H1 (cell line): ENCODE data around the gene INAVA.

Experiments
- ASH2L ChIP-seq: fragments of 200-600, 300-600 bp; sonication (generic); IDR thresholded peaks from one replicate; pipeline ENCODE4 v1.7.1; 2017; ENCODE audit warnings: low read length
- BACH1 ChIP-seq: IDR thresholded peaks from 2 replicates; pipeline ENCODE4 v1.6.1; 2012; ENCODE audit warnings: low read length, improper control_type of control experiment
- CEBPB ChIP-seq: IDR thresholded peaks from 2 replicates; pipeline ENCODE4 v1.6.1; 2012; ENCODE audit warnings: low read depth, low read length
- EP300 ChIP-seq, 2 experiments: IDR thresholded peaks; 1 replicate in 1 of 2; 2 replicates in 1 of 2; pipeline ENCODE4 v1.6.1; 2011 to 2012; ENCODE audit warnings: low read depth in 2 of 2, low read length in 2 of 2, mild to moderate bottlenecking in 2 of 2, borderline replicate concordance in 1 of 2, inconsistent platforms in 1 of 2, moderate library complexity in 1 of 2
- GABPA ChIP-seq: IDR thresholded peaks from 2 replicates; pipeline ENCODE4 v1.6.1; 2011; ENCODE audit warnings: mild to moderate bottlenecking, low read length, moderate library complexity, borderline replicate concordance; ENCODE audit not compliant: insufficient read depth
- GTF2F1 ChIP-seq: IDR thresholded peaks from 2 replicates; pipeline ENCODE4 v1.6.1; 2012; ENCODE audit warnings: low read depth, low read length, improper control_type of control experiment, borderline replicate concordance
- JUN ChIP-seq: IDR thresholded peaks from 2 replicates; pipeline ENCODE4 v1.6.1; 2011; ENCODE audit warnings: low read depth, mild to moderate bottlenecking, improper control_type of control experiment, low read length
- MAFK ChIP-seq: IDR thresholded peaks from 2 replicates; pipeline ENCODE4 v1.6.1; 2012; ENCODE audit warnings: low read depth, mild to moderate bottlenecking, improper control_type of control experiment, low read length
- POLR2AphosphoS5 ChIP-seq: IDR thresholded peaks from 2 replicates; pipeline ENCODE4 v1.6.1; 2011; ENCODE audit warnings: low read depth, low read length
- RAD21 ChIP-seq, 2 experiments: IDR thresholded peaks in 1 of 2; conservative IDR thresholded peaks in 1 of 2; 2 replicates each; pipeline ENCODE4 v1.6.1; 2011; ENCODE audit warnings: low read depth in 2 of 2, low read length in 2 of 2, improper control_type of control experiment in 1 of 2, inconsistent platforms in 1 of 2, mild to moderate bottlenecking in 1 of 2, moderate library complexity in 1 of 2
- SIN3A ChIP-seq, 2 experiments: IDR thresholded peaks in 1 of 2; conservative IDR thresholded peaks in 1 of 2; 2 replicates each; pipeline ENCODE4 v1.6.1; 2011 to 2012; ENCODE audit warnings: low read length in 2 of 2, improper control_type of control experiment in 1 of 2, low read depth in 1 of 2, mild to moderate bottlenecking in 1 of 2
- TEAD4 ChIP-seq: IDR thresholded peaks from 2 replicates; pipeline ENCODE4 v1.6.1; 2012; ENCODE audit warnings: low read depth, low read length, inconsistent platforms, mixed read lengths
- TF ChIP-seq, protein P1 (sequence below), 3 experiments: IDR thresholded peaks; 1 replicate in 2 of 3; 2 replicates in 1 of 3; pipeline versions ENCODE4 v1.5.1 to v1.6.1; 2011; ENCODE audit warnings: low read length in 3 of 3, mild to moderate bottlenecking in 3 of 3, inconsistent platforms in 2 of 3, low read depth in 1 of 3, moderate library complexity in 1 of 3; ENCODE audit not compliant: insufficient read depth in 1 of 3; ENCODE audit errors: control extremely low read depth in 1 of 3

DNA sequence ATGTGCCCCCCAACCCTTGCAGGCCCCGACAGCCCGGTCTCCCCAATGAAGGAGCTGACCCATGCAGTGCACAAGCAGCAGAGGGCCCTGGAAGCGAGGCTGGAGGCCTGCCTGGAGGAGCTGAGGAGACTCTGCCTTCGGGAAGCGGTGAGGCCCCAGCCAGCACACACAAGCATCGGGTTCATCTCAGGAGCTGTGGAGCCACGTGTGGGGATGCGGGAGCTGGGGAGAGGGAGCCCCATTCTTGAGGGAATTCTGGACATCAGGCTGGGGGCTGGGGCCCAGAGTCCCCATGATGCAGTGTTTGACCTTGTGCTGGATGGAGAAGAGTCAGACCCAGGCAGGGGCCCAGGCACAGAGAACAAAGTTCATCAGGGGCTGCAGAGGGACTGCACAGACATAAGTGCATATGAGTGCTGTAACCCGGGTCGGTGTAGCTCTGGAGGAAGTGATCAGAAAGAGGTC, 4.8 kb downstream of the INAVA start:
- TF ChIP-seq EP300 (IDR thresholded peaks at IDR 0.05; ENCODE audit: borderline replicate concordance in 1 of 2, low read depth in 2 of 2, low read length in 2 of 2) (no peak), TEAD4 (no peak), CEBPB (no peak), SIN3A (conservative IDR thresholded peaks at IDR 0.05 in 1 of 2, IDR thresholded peaks at IDR 0.05 in 1 of 2; ENCODE audit: low read depth in 1 of 2, low read length in 2 of 2) (no peak), POLR2AphosphoS5 (no peak), GABPA (no peak), JUN (no peak), RAD21 (IDR thresholded peaks at IDR 0.05 in 1 of 2, conservative IDR thresholded peaks at IDR 0.05 in 1 of 2; ENCODE audit: low read depth in 2 of 2, low read length in 2 of 2) (no peak), BACH1 (no peak), ASH2L (no peak), GTF2F1 (no peak), MAFK (no peak)
- TF ChIP-seq, protein P1, sequence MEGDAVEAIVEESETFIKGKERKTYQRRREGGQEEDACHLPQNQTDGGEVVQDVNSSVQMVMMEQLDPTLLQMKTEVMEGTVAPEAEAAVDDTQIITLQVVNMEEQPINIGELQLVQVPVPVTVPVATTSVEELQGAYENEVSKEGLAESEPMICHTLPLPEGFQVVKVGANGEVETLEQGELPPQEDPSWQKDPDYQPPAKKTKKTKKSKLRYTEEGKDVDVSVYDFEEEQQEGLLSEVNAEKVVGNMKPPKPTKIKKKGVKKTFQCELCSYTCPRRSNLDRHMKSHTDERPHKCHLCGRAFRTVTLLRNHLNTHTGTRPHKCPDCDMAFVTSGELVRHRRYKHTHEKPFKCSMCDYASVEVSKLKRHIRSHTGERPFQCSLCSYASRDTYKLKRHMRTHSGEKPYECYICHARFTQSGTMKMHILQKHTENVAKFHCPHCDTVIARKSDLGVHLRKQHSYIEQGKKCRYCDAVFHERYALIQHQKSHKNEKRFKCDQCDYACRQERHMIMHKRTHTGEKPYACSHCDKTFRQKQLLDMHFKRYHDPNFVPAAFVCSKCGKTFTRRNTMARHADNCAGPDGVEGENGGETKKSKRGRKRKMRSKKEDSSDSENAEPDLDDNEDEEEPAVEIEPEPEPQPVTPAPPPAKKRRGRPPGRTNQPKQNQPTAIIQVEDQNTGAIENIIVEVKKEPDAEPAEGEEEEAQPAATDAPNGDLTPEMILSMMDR (IDR thresholded peaks at IDR 0.05; ENCODE audit: control extremely low read depth in 1 of 3, insufficient read depth in 1 of 3, low read depth in 1 of 3, low read length in 3 of 3), result no peak
